NCI-H1930 (cell line): Measurements from ENCODE around the gene SAMD1.

ENCODE experiments used
- DNase-seq, 2 experiments: peaks; one replicate each; lab custom pipeline; 2025; lab: John Stamatoyannopoulos, UW

Gene SAMD1

GRCh38 chr19:14090509-14091080 is at the start of gene SAMD1:
SAMD1 (minus strand) TSS chr19:14090751.
- DNase-seq = peak; percentile 69 to 83

DNA sequence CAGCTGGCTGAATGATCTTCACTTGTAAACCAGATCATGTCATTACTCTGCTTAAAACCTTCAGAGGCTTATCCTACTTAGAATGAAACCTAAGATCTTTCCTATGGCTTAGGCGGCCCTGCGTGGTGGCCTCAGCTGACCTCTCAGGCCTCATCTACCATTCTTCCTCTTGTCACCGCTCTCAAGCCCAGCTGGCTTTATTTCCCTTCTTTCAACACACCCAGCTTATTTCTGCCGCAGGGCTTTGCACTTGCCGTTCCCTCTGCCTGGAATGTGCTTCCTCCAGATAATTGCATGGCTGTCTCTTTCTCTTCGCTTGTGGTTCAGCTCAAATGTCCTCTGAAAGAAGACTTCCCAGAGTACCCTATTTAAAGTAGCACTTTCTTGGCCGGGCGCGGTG is 49.4 kb upstream of the SAMD1 start:
- no peak for DNase-seq

GRCh38 chr19:14138576-14139265 is 48.2 kb upstream of the SAMD1 start:
- DNase-seq = no peak

- DNase-seq = peak; percentile 95 to 98
Measured at GRCh38 chr19:14136509-14137281, 46.1 kb upstream of the SAMD1 start, which contains the start of gene ASF1B. ASF1B (minus strand) TSS chr19:14136589; CDS start chr19:14136456, 133 bp downstream.

DNA sequence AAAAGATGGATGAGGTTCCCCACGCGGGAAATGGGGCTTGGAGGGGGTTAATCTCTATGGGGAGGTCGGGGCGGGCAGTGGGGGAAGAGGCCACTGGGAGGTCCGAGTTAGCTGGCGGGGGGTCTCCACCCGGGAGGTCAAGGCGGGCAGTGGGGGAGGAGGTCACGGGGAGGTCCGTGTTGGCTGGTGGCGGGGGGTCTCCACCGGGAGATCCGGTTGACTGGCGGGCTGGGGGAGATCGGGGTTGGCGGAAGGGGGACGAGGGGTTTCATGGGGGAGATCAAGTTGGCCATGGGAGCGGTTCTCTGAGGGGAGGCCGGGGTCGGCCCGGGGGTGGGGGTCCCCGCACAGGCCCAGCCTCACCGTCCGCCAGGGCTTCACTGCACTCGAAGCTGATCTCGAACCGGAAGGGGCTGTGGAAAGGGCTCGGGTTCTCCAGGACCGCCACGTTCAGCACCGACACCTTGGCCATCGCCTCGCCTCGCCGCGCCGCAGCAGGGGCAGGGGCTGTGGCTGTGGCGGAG is 45.5 kb upstream of the SAMD1 start:
- DNase-seq = no peak

DNA sequence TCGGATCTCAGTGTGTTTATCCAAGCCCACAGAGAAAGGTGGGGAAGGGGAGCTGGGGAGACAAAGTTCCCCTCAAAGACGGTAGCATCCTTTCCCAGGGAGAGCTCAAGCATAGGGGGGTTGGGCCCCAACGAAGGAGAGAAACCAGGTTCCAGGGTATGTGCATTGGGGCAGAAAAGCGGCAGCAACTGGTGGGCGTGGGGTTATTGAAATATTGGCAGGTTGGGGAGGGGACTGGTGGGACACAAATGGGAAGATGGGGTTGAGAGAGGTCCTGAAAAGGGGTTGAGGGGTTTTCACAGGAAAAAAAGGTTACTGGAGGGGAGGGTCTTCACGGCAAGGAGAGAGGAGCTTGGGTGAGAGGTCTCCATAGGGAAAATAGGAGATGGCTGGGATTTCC is 44.8 kb upstream of the SAMD1 start:
- no peak for DNase-seq

DNA sequence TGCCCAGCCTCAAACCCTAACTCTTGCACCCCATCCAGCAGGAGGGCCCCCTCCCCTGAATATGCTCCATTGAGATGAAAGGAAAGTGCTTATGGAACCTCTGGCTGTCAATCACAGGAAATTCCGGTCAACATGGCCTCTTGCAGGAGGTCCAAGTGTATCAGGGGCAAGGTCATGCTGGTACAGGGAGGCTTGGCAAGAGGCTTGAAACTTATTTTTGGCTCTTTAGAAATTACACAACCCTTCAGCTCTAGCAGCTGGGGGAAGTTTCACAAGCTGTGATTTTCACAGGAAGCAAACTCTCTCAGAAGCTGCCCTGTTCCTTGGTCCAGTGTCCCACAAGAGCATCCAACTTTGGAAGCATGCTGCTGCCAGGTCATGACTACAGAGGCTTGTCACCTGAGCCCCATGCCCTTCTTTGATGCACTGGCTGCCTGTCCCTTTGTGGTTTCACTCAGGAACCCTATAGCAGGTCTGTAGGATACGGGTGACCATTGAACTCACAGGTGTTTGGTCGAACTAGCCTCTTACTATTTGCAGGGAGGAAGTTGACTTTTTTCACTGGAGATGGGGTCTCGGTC is 37.5 kb upstream of the SAMD1 start:
- DNase-seq = no peak

DNA sequence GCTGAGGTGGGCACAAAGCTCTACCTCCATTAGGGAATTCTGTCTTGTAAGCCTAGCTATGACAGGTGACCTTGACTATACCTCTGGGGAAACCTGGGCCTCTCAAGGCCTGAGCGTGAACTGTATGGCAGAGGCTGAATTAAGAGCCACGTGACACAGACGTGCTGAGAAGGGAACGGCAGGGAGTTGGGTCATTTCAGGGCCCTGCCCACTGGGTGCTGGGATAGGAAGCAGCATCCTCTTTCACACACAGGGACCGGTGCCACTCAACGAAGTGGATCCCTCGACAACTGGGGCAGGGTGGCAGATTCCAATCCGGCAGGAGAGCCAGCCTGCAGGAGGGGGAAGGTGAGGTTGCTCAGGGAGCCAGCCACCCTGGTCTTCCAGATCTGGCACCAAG is 36.6 kb upstream of the SAMD1 start:
- no peak for DNase-seq

GRCh38 chr19:14122924-14123323 is 32.4 kb upstream of the SAMD1 start:
- no peak for DNase-seq

- no peak for DNase-seq
Measured at GRCh38 chr19:14120497-14120780, 29.9 kb upstream of the SAMD1 start.

DNA sequence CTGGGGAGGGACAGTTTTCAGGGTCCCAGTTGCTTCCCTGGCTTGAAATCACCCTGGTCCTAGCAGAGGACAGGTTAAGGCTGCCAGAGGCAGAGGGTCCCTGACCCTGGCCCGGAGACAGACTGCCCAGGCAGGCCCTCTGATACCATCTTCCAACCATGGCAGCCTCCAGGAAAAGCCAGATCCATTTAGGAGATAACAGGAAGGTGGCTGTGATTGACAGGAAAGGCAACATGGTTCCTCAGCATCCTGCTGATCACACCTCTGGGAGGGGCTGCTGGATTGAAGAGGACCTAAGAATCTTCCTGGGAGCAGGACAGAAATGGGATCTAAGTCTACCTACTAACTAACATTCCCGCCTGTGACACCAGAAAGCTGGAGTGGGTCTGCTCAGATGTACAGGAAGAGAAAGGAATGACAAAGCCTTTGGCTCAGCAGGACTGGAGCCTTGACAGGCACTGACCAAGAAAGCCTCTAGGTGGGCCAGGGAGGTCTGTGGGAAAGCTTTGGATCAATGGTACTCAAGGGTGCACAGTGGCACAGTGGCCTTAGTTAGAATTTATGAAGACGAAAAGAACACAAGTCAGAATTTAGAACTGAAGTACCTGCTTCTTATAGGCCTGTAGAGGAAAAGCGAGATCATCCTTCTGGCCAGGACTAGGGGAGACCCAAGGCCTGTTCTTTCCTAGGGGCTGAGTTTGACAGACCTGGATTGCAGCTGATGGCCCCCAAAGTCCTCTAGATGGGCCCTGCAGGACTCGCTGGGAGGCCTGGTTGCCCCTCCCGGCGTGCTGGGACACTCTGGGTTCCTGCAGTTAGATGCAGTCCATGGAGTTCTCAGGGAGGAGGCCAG is 29.3 kb upstream of the SAMD1 start:
- DNase-seq = no peak

GRCh38 chr19:14119146-14119545 is 28.6 kb upstream of the SAMD1 start:
- DNase-seq = no peak

DNA sequence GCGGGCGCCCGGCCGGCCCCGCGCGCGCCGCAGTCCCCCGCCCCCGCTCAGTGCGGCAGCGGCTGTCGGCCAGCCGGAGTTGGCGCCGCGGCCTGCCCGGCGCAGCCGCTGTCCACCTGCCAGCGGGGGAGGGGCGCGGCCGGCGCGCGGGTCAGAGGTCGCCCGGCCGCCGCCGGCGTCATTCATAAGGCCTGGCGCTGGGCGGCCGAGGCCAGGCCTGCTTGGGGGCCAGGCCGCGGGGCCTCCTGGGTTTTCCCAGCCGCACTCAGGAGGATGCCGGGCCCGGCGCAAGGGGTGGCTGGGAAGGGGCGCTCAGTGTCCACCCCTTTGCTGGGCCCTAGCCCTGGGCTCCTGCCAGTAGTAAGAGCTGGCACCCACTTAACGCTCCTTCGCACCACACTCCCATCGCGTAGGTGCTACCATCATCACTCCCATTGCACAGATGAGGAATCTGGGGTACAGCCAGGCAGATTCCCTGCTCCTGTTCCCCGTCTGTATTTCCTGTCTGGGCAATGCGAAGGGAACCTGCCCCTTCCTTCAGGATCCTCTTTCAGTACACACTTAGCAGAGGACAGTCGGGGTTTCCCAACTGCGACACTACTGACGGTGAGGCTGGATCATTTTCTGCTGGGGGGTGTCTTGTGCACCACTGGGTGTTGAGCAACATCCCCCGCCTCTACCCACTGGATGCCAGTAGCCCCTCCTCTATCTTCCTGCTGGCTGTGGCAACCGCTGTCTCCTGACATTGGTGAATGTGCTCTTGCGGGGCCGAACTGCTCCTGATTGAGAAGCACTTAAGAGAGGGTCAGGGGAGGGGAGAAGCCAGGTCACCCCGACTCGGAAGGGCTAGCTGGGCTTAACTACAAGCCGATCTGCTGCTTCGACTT is 27.9 kb upstream of the SAMD1 start:
- no peak for DNase-seq

- peak; percentile 94 to 95 for DNase-seq
Measured at GRCh38 chr19:14117668-14118164, 27.2 kb upstream of the SAMD1 start, which contains the start of gene PRKACA. PRKACA (minus strand) TSS chr19:14117762; CDS start chr19:14117547, 215 bp downstream.

- no peak for DNase-seq
Measured at GRCh38 chr19:14116918-14117578, 26.5 kb upstream of the SAMD1 start.

DNA sequence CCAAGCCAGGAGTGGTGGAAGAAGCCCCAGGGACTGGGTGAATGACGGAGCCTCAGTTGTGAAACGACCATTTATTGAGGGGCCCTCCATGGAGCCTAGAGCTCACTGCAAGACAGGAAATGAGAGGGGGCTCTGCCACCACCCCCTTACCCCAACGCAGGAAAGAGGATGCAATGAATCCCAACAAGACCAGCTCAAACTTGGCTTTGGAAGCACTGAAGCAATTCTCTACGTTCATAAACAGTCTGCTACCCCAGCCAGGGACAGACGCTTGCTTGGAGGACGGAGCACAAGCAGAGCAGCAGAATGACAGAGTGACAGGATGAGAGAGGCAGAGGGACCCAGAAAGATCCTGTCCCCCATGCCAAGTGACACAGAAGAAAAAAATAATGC is 26.0 kb upstream of the SAMD1 start:
- DNase-seq = no peak

- DNase-seq = no peak
Measured at GRCh38 chr19:14115756-14116155, 25.2 kb upstream of the SAMD1 start.

DNA sequence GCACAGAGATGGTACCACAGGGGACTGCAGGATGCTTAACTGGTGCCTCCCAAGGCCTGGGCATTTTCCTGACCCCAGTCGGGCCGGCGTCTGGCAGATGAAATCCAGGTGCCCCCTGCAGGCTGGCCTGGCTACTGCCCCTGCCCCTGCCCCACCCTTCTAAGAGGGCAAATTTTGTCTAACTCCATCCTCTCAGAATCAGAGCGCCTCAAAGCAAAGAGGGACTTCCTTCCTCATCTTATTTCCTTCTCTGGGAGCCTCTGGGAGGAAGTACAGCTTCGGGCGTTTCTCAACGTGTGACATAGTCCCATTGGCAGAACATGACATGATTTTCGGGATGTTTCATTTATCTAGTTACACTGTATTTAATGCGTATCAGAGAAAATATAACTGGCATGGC is 24.3 kb upstream of the SAMD1 start:
- DNase-seq = no peak

- no peak for DNase-seq
Measured at GRCh38 chr19:14114439-14114838, 23.9 kb upstream of the SAMD1 start.
